Kidney tubule cell (primary cell): ENCODE results near the gene TTLL6.
"Not testable (repeated sequence)": the region's sequence is repeated elsewhere in the genome, so short reads cannot be mapped to it uniquely, and the experiment has no call there.

Source experiments
- DNase-seq: peaks from one replicate; pipeline ENCODE4 v3.0.0-alpha.2; 2018; ENCODE audit warnings: low spot score

The TTLL6 gene

GRCh38 chr17:48815311-48815710 lies 1.7 kb downstream of the TTLL6 start:
- DNase-seq: no peak

GRCh38 chr17:48814504-48814903 lies 2.5 kb downstream of the TTLL6 start:
- peak; percentile 45 for DNase-seq

GRCh38 chr17:48812001-48812400 lies 5.0 kb downstream of the TTLL6 start:
- no peak for DNase-seq

- no peak for DNase-seq
These were observed 7.8 kb downstream of the TTLL6 start for GRCh38 chr17:48809182-48809581.

- DNase-seq: peak; percentile 63
These were observed 12.1 kb downstream of the TTLL6 start for GRCh38 chr17:48804936-48805411.

- DNase-seq: no peak
These were observed 16.3 kb downstream of the TTLL6 start for GRCh38 chr17:48800626-48801217.

GRCh38 chr17:48799069-48799723 lies 17.8 kb downstream of the TTLL6 start:
- DNase-seq: peak; percentile 90

GRCh38 chr17:48796163-48796522 lies 20.9 kb downstream of the TTLL6 start:
- DNase-seq: not testable (repeated sequence)

GRCh38 chr17:48795444-48796162 lies 21.4 kb downstream of the TTLL6 start:
- DNase-seq: peak; percentile 94

GRCh38 chr17:48792033-48792798 lies 24.8 kb downstream of the TTLL6 start:
- peak; percentile 86 for DNase-seq

- DNase-seq: peak; percentile 90
These were observed 25.6 kb downstream of the TTLL6 start for GRCh38 chr17:48791128-48792032.

GRCh38 chr17:48790607-48791127 lies 26.4 kb downstream of the TTLL6 start:
- DNase-seq: no peak

- DNase-seq: no peak
These were observed 29.2 kb downstream of the TTLL6 start for GRCh38 chr17:48787828-48788227.

GRCh38 chr17:48779421-48779820 lies 37.6 kb downstream of the TTLL6 start:
- no peak for DNase-seq

- no peak for DNase-seq
These were observed 40.4 kb downstream of the TTLL6 start for GRCh38 chr17:48776602-48777001.

- no peak for DNase-seq
These were observed 43.8 kb downstream of the TTLL6 start for GRCh38 chr17:48773245-48773644.

GRCh38 chr17:48770954-48771353 lies 46.1 kb downstream of the TTLL6 start:
- no peak for DNase-seq

GRCh38 chr17:48769009-48769675 lies 47.9 kb downstream of the TTLL6 start:
- no peak for DNase-seq

GRCh38 chr17:48767263-48767774 lies 49.7 kb downstream of the TTLL6 start:
- DNase-seq: no peak

GRCh38 chr17:48761114-48761513 lies 55.9 kb downstream of the TTLL6 start:
- no peak for DNase-seq
